C4-2B (cell line): ENCODE measurements around the gene ARPC4.

Experiments
- CTCF ChIP-seq: fragments of 450-650 bp; conservative IDR thresholded peaks from 2 replicates; pipeline ENCODE4 v1.5.1; 2017; ENCODE audit warnings: mild to moderate bottlenecking
- ZFX ChIP-seq: fragments of 450-650 bp; IDR thresholded peaks from 2 replicates; pipeline ENCODE4 v1.6.1; 2017

DNA sequence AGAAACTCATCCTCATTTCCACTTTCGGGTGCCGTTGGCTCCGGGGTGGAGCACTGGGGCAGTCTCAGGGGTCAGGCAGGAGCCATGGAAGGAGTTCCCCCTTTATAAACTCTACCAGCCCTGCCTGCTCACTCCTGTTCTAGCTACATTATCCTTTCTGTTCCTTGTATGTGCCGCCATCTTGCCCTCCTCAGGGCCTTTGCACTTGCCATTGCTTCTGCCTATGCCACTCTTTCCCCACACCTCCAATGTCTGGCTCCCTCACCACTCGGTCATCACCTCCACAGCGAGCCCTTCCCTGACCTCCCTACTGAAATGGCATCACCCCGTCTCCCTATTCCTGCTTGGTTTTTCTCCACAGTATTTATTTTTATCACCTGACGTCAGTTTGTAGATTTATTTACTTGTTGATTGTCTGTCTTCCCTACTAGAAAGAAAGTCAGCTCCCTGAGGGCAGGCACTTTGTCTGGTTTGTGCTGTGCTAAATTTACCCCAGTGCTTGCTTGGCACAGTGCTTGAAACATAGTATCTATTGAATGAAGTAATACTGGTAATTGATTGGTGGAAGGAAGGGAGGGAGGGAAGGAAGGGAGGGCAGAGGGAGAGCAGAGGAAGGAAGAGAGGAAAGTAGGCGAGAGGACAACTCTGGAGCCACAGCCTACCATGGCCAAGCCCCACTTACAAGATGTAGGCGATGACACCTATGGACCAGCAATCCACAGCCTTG lies 31.9 kb upstream of the ARPC4 start:
- TF ChIP-seq CTCF, result no peak
- no peak for TF ChIP-seq ZFX
